HEK293T (cell line): ENCODE measurements around the gene EMX1.

Source experiments
- CTCF ChIA-PET: fragments of 350-600 bp; formaldehyde crosslinking; extraction: SDS; loops from one replicate; lab custom pipeline; 2021; ENCODE audit warnings: antibody characterized with exemption, inconsistent platforms; lab: Yijun Ruan, JAX
- POLR2A ChIA-PET: fragments of 350-600 bp; formaldehyde crosslinking; extraction: SDS; loops from one replicate; lab custom pipeline; 2020; ENCODE audit warnings: antibody characterized with exemption, inconsistent platforms; lab: Yijun Ruan, JAX
- DNase-seq: peaks from one replicate; pipeline ENCODE4 v3.0.0; 2012; ENCODE audit warnings: mixed read lengths; ENCODE audit errors: extremely low spot score
- ARNT ChIP-seq: fragments of 450-650 bp; IDR thresholded peaks from 2 replicates; pipeline ENCODE4 v1.6.1; 2017; ENCODE audit warnings: mild to moderate bottlenecking
- BHLHE40 ChIP-seq: fragments of 450-650 bp; IDR thresholded peaks from 2 replicates; pipeline ENCODE4 v1.6.1; 2016; ENCODE audit warnings: mild to moderate bottlenecking, moderate library complexity, borderline replicate concordance
- CTBP1 ChIP-seq: fragments of 450-650 bp; IDR thresholded peaks from 2 replicates; pipeline ENCODE4 v1.6.1; 2016; ENCODE audit warnings: borderline replicate concordance
- ELF4 ChIP-seq: fragments of 450-650 bp; IDR thresholded peaks from 2 replicates; pipeline ENCODE4 v1.6.1; 2017; ENCODE audit warnings: antibody characterized with exemption
- FOXA1 ChIP-seq: fragments of 450-650 bp; IDR thresholded peaks from 2 replicates; pipeline ENCODE4 v1.6.1; 2016; ENCODE audit warnings: mild to moderate bottlenecking
- FOXK2 ChIP-seq: fragments of 450-650 bp; IDR thresholded peaks from 2 replicates; pipeline ENCODE4 v1.6.1; 2016; ENCODE audit warnings: mild to moderate bottlenecking
- FOXM1 ChIP-seq: fragments of 450-650 bp; IDR thresholded peaks from 2 replicates; pipeline ENCODE4 v1.6.1; 2017; ENCODE audit warnings: mild to moderate bottlenecking, borderline replicate concordance
- HDGF ChIP-seq: fragments of 450-650 bp; IDR thresholded peaks from 2 replicates; pipeline ENCODE4 v1.6.1; 2017; ENCODE audit warnings: antibody characterized with exemption, borderline replicate concordance
- L3MBTL2 ChIP-seq: fragments of 450-650 bp; conservative IDR thresholded peaks from 2 replicates; pipeline ENCODE4 v1.6.1; 2016; ENCODE audit warnings: mild to moderate bottlenecking
- LEF1 ChIP-seq: fragments of 450-650 bp; IDR thresholded peaks from 2 replicates; pipeline ENCODE4 v1.6.1; 2017; ENCODE audit warnings: mild to moderate bottlenecking, borderline replicate concordance
- NFRKB ChIP-seq: fragments of 450-650 bp; IDR thresholded peaks from 2 replicates; pipeline ENCODE4 v1.6.1; 2016; ENCODE audit warnings: mild to moderate bottlenecking, moderate library complexity
- PKNOX1 ChIP-seq: fragments of 450-650 bp; IDR thresholded peaks from 2 replicates; pipeline ENCODE4 v1.6.1; 2016
- SP1 ChIP-seq: fragments of 450-650 bp; IDR thresholded peaks from 2 replicates; pipeline ENCODE4 v1.6.1; 2017
- SUZ12 ChIP-seq: fragments of 450-650 bp; IDR thresholded peaks from 2 replicates; pipeline ENCODE4 v1.6.1; 2016; ENCODE audit warnings: mild to moderate bottlenecking
- TARDBP ChIP-seq: fragments of 450-650 bp; IDR thresholded peaks from 2 replicates; pipeline ENCODE4 v1.6.1; 2016
- ZNF384 ChIP-seq: fragments of 450-650 bp; IDR thresholded peaks from 2 replicates; pipeline ENCODE4 v1.6.1; 2016

Gene EMX1

GRCh38 chr2:72893594-72894319 lies 23.6 kb upstream of the EMX1 start:
- TF ChIP-seq NFRKB (no peak), SP1 (no peak), CTBP1 (no peak), L3MBTL2 (no peak), BHLHE40 (no peak), SUZ12 (no peak), TARDBP (no peak), ARNT (no peak), LEF1 (no peak), ZNF384 (no peak), ELF4 (no peak), FOXA1 (no peak), FOXM1 (no peak)
- POLR2A ChIA-PET = interaction anchor here (0.8 to 1.6 kb wide), 4 partner anchors 23 to 340 kb away, joined by 3 to 4 read pairs (median 4); partner anchors contain the start of gene CCT7
- CTCF ChIA-PET = interaction anchor here (0.6 to 2.7 kb wide), 18 partner anchors 9 to 319 kb away, joined by 3 to 19 read pairs (median 6); partner anchors contain the start of gene EMX1
- peak; percentile 75 for DNase-seq

- TF ChIP-seq SUZ12 = no peak
- no peak for TF ChIP-seq ZNF384
- TF ChIP-seq ARNT = no peak
- no peak for TF ChIP-seq PKNOX1
- no peak for TF ChIP-seq FOXM1
- no peak for TF ChIP-seq FOXA1
- no peak for TF ChIP-seq HDGF
- TF ChIP-seq L3MBTL2 = no peak
- TF ChIP-seq LEF1 = no peak
- no peak for TF ChIP-seq ELF4
- no peak for TF ChIP-seq BHLHE40
- CTCF ChIA-PET = interaction anchor here (0.6 to 2.5 kb wide), 5 partner anchors 8 to 269 kb away, joined by 3 to 10 read pairs (median 7); no protein-coding TSS in a partner anchor
- DNase-seq = no peak
- POLR2A ChIA-PET = interaction anchor here (0.8 kb wide), 1 partner anchor 22 kb away, joined by 4 read pairs; no protein-coding TSS in a partner anchor
These were observed 22.8 kb upstream of the EMX1 start for GRCh38 chr2:72894514-72894913.

- DNase-seq = no peak
- POLR2A ChIA-PET = no interaction called here
- TF ChIP-seq SP1 (no peak), SUZ12 (no peak), FOXA1 (no peak), TARDBP (no peak), L3MBTL2 (no peak), LEF1 (no peak), NFRKB (no peak), ARNT (no peak), BHLHE40 (no peak), PKNOX1 (no peak), CTBP1 (no peak)
- CTCF ChIA-PET = interaction anchor here (0.6 to 2.4 kb wide), 5 partner anchors 58 to 282 kb away, joined by 3 to 7 read pairs (median 3); no protein-coding TSS in a partner anchor
These were observed 22.2 kb upstream of the EMX1 start for GRCh38 chr2:72895154-72895553.

GRCh38 chr2:72895759-72896281 lies 21.5 kb upstream of the EMX1 start:
- ChIA-PET CTCF (interaction anchor here (1.0 to 2.4 kb wide), 3 partner anchors 57 to 282 kb away, joined by 3 to 7 read pairs (median 3); no protein-coding TSS in a partner anchor), POLR2A (interaction anchor here (1.4 kb wide), 1 partner anchor 32 kb away, joined by 4 read pairs; no protein-coding TSS in a partner anchor)
- no peak for DNase-seq
- TF ChIP-seq ELF4 (no peak), SUZ12 (no peak)

GRCh38 chr2:72896446-72896845 lies 20.9 kb upstream of the EMX1 start:
- POLR2A ChIA-PET = interaction anchor here (1.4 kb wide), 1 partner anchor 31 kb away, joined by 4 read pairs; no protein-coding TSS in a partner anchor
- DNase-seq = no peak
- TF ChIP-seq PKNOX1 (no peak), CTBP1 (no peak), L3MBTL2 (no peak), TARDBP (no peak)
- CTCF ChIA-PET = interaction anchor here (1.0 to 2.4 kb wide), 2 partner anchors 77 to 97 kb away, joined by 3 to 7 read pairs; no protein-coding TSS in a partner anchor

- no peak for DNase-seq
- TF ChIP-seq CTBP1 (no peak), ARNT (no peak), ELF4 (no peak), ZNF384 (no peak), TARDBP (no peak), LEF1 (no peak), FOXM1 (no peak), NFRKB (no peak), SUZ12 (no peak), BHLHE40 (no peak), FOXA1 (no peak), PKNOX1 (no peak), FOXK2 (no peak), HDGF (no peak), SP1 (no peak), L3MBTL2 (no peak)
- ChIA-PET CTCF (interaction anchor here (1.0 kb wide), 1 partner anchor 10 kb away, joined by 3 read pairs; no protein-coding TSS in a partner anchor), POLR2A (no interaction called here)
These were observed 19.3 kb upstream of the EMX1 start for GRCh38 chr2:72897785-72898584.
